ENCODE results near the gene SHISAL1.
"Not testable (repeated sequence)": the region's sequence is repeated elsewhere in the genome, so short reads cannot be mapped to it uniquely, and the experiment has no call there.

Gene SHISAL1

DNA sequence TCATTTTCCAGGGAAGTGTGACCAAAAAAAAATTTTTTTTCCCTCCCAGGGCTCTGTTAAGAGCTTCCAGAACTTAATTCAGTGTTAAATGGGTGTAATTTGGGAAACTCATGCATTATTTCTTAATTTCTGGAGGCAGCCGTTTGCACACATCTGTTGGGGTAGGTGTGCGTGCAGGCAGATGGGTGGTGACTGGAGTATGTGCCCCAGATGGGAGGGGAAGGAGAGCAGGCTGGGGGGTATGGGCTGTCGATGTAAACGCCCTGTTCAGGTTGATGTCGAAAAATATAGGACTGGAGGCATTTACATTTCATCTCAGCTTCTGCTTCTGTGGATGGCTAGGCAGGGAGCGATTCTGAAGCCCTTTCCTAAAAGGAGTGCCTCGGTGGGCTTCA is 13.7 kb upstream of the SHISAL1 start:
- TF ChIP-seq CTCF (IDR thresholded peaks at IDR 0.05; ENCODE audit: insufficient read depth, missing control alignments) = no peak
- FAIRE-seq (no peak), DNase-seq (ENCODE audit: insufficient read length, low spot score) (no peak)

GRCh38 chr22:44325718-44326490 is 13.2 kb upstream of the SHISAL1 start:
- peak; percentile 2 for TF ChIP-seq CTCF (IDR thresholded peaks at IDR 0.05; ENCODE audit: insufficient read depth, missing control alignments)
- no peak for FAIRE-seq
- no peak for DNase-seq (ENCODE audit: insufficient read length, low spot score)

- not testable (repeated sequence) for DNase-seq (ENCODE audit: insufficient read length, low spot score); FAIRE-seq
Measured at GRCh38 chr22:44323140-44323790, 10.5 kb upstream of the SHISAL1 start.

- no peak for TF ChIP-seq CTCF (IDR thresholded peaks at IDR 0.05; ENCODE audit: insufficient read depth, missing control alignments)
- FAIRE-seq = no peak
- no peak for DNase-seq (ENCODE audit: insufficient read length, low spot score)
Measured at GRCh38 chr22:44319685-44320084, 6.9 kb upstream of the SHISAL1 start.

DNA sequence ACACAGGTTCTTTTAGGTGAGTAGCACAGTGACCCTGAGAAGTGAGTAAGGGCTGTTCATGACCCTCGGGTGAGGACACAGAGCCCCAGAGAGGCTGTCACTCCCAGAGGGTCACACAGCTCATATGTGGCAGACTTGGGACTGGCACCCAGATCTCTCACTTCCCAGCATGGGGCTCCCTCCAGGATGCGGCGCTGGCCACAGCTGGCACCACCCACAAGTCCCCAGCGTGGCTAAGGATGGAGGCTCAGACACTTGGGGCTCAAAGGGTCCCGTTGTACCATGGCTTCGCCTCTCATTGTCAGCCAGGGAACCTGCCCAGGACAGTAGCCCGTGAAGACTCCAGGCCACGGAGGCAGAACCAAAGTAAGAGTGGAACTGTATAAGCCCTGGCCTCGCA is 6.0 kb upstream of the SHISAL1 start:
- FAIRE-seq = no peak
- no peak for TF ChIP-seq CTCF (IDR thresholded peaks at IDR 0.05; ENCODE audit: insufficient read depth, missing control alignments)
- DNase-seq (ENCODE audit: insufficient read length, low spot score) = no peak

DNA sequence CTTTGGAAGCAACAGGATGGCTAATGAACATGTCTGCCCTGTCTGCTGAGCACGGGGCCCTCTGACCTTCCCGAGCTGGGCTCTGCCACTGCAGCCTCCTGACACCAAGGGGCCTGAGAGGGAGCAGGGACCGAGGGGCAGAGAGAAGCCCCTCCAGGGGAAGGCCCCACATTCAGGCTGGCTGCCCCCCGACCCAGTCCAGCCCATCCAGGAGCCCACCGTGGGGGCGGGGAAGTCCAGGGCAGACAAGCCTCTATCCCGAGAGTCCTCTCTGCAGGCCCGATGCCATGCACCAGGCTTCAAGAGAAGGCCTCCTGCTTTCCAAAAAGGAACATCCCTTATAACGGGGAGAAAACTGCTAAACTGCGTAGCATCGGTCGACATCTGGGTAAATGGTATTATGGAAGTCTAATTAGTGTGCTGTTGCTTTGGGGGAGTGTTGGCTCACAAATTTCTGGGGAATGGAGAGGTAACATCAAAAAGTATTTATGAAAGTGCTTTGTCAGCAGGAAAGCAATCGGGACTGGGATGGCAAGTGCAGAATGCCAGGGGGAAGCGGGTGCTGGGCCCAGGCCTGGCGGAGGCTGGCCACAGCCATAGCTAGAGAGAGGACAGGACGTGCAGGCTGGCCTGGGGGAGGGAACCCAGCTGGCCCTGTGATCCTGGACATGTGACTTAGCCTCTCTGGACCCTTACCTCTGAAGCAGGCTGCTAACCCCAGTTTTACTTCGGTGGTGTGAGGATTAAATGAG is 5.3 kb upstream of the SHISAL1 start:
- TF ChIP-seq CTCF (IDR thresholded peaks at IDR 0.05; ENCODE audit: insufficient read depth, missing control alignments) = no peak
- DNase-seq (ENCODE audit: insufficient read length, low spot score) (no peak), FAIRE-seq (no peak)

DNA sequence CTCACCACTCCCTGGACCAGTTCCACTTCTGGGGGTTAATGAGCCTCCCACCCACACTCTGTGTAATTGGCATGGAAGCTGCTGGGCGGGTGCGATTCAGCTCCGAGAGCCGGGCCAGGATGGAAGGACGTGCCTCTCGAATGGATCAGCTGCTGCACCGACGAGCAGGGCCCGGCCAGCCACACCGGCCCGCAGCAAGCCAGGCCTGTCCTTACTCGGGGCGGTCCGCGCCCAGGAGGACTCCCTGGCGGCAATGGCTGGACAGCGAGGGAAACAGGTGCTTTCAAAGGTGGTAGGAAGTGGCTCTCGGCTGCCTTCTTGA is 4.3 kb upstream of the SHISAL1 start:
- FAIRE-seq (no peak), DNase-seq (ENCODE audit: insufficient read length, low spot score) (no peak)

More for the DNA sequence above, 4.3 kb upstream of the SHISAL1 start:
- TF ChIP-seq CTCF (IDR thresholded peaks at IDR 0.05; ENCODE audit: insufficient read depth, missing control alignments) = no peak
